Esophagus muscularis mucosa (tissue), 4 donors: ENCODE data around the gene ZNF384. TPM values are rescaled to one million over a fixed set of nuclear protein-coding genes. Genes with fewer than 3 reads are reported as not detected.
A peak's percentile ranks its signal among the peaks of the same experiment; 100 is the strongest.

Source experiments
- DNase-seq: peaks from one replicate; pipeline ENCODE4 v3.0.0-alpha.2; 2017; ENCODE audit errors: extremely low spot score
- H3K27ac ChIP-seq, 4 donors: fragments of 200-600 bp; sonication (generic); replicated peaks in 1 of 4; 1 replicate in 3 of 4; 2 replicates in 1 of 4; pipeline ENCODE4 v1.5.1; 2016 to 2019; ENCODE audit warnings: mild to moderate bottlenecking in 1 of 4
- H3K27me3 ChIP-seq, 4 donors: fragments of 200-600 bp; sonication (generic); one replicate each; pipeline versions ENCODE4 v1.5.1 to v1.6.0; 2016 to 2019
- H3K36me3 ChIP-seq, 4 donors: fragments of 200-600 bp; sonication (generic); one replicate each; pipeline ENCODE4 v1.5.1; 2016 to 2019
- H3K4me1 ChIP-seq, 4 donors: fragments of 200-600 bp; sonication (generic); one replicate each; pipeline ENCODE4 v1.5.1; 2016 to 2019
- H3K4me3 ChIP-seq, 4 donors: fragments of 200-600 bp; sonication (generic); 1 replicate in 2 of 4; 2 replicates in 2 of 4; pipeline ENCODE4 v1.5.1; 2016 to 2019; ENCODE audit warnings: mild to moderate bottlenecking in 4 of 4, moderate library complexity in 1 of 4
- H3K9me3 ChIP-seq, 4 donors: fragments of 200-600 bp; sonication (generic); 1 replicate in 3 of 4; 2 replicates in 1 of 4; pipeline ENCODE4 v1.5.1; 2016 to 2019
- EP300 ChIP-seq: sonication (generic); formaldehyde crosslinking; IDR thresholded peaks from one replicate; pipeline ENCODE4 v1.6.1; 2017; ENCODE audit warnings: antibody characterized with exemption
- POLR2A ChIP-seq: fragments of 450-650 bp; IDR thresholded peaks from one replicate; pipeline ENCODE4 v1.6.1; 2017; ENCODE audit warnings: antibody characterized with exemption, moderate library complexity, mild to moderate bottlenecking, low read depth
- POLR2AphosphoS5 ChIP-seq, 2 donors: sonication (generic); formaldehyde crosslinking; IDR thresholded peaks; one replicate each; pipeline ENCODE4 v1.6.1; 2017; ENCODE audit warnings: antibody characterized with exemption in 2 of 2
- WGBS: methylation state at CpG from one replicate; pipeline ENCODE4 v1.1.5; 2018; 5-methylcytosine and 5-hydroxymethylcytosine counted together
- intact Hi-C: fragments of 100-400 bp; cut with DNase I; formaldehyde crosslinking; loops from one replicate; pipeline ENCODE4 v1.15.1; 2023
- total RNA-seq, 4 donors: library from RNA; depleted of rRNA; stranded (reverse); fragments of >200 nt; gene quantifications; one replicate each; pipeline versions ENCODE4 v1.1.0 to v1.2.1, GENCODE V29; 2016
- TF ChIP-seq, protein P1 (sequence below), 3 experiments: fragments of 200-600 bp in 2 of 3; fragments of 450-650 bp in 1 of 3; sonication (generic) in 2 of 3; IDR thresholded peaks; one replicate each; pipeline ENCODE4 v1.5.1; 2017 to 2019; ENCODE audit warnings: antibody characterized with exemption in 3 of 3, mild to moderate bottlenecking in 2 of 3, moderate library complexity in 1 of 3

Gene ZNF384
- 10 to 100 TPM; 32.8 to 55.4 (median 41.0) TPM for total RNA-seq

GRCh38 chr12:6688999-6689882 lies at the start of gene ZNF384:
TSS of gene ZNF384 (minus strand) at chr12:6689375. CDS start at chr12:6679520, 9,855 bp downstream.
- Histone ChIP-seq H3K4me1 (peaks cover 42 to 53% (median 48%) of the 10 kb centered on the region in 4 donors), H3K27me3 (no peaks in the 10 kb centered on the region), H3K36me3 (peaks cover 0 to 4% (median 3%) of the 10 kb centered on the region in 4 donors), H3K4me3 (peak within 1 kb of the TSS; percentile 66 to 93 (median 84)), H3K9me3 (no peaks in the 10 kb centered on the region), H3K27ac (peak within 1 kb of the TSS; percentile 94 to 99 (median 97))
- intact Hi-C loops, result loop anchor here (2.0 to 5.0 kb wide), 2 partner anchors 26 to 72 kb away; partner anchors contain the start of gene ING4
- DNase-seq, result peak; percentile 99
- TF ChIP-seq, protein P1, sequence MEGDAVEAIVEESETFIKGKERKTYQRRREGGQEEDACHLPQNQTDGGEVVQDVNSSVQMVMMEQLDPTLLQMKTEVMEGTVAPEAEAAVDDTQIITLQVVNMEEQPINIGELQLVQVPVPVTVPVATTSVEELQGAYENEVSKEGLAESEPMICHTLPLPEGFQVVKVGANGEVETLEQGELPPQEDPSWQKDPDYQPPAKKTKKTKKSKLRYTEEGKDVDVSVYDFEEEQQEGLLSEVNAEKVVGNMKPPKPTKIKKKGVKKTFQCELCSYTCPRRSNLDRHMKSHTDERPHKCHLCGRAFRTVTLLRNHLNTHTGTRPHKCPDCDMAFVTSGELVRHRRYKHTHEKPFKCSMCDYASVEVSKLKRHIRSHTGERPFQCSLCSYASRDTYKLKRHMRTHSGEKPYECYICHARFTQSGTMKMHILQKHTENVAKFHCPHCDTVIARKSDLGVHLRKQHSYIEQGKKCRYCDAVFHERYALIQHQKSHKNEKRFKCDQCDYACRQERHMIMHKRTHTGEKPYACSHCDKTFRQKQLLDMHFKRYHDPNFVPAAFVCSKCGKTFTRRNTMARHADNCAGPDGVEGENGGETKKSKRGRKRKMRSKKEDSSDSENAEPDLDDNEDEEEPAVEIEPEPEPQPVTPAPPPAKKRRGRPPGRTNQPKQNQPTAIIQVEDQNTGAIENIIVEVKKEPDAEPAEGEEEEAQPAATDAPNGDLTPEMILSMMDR (IDR thresholded peaks at IDR 0.05), result peak in 2 of 3 experiments; percentile 21 to 27
- TF ChIP-seq POLR2AphosphoS5 (IDR thresholded peaks at IDR 0.05) (peak; percentile 76 to 88), POLR2A (no peak), EP300 (no peak)
- WGBS, result under 1% methylated on average over 39 of the region's 72 CpGs

DNA sequence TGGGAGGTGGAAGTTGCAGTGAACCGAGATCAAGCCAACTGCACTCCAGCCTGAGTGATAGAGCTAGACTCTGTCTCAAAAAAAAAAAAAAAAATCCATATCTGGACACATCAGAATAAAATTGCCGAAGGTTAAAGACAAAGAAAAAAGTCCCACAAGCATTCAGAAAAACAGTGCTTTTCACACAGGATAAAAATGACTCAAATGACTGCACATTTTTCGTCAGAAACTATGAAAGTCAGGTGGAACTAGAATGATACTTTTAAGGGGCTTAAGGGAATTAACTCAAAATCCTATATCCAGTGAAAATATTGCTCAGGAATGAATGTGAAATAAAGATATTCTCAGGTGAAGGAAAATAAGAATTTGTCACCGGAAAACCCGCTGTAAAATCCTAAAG lies 47.6 kb upstream of the ZNF384 start:
- no peak for DNase-seq
- Histone ChIP-seq H3K4me1 (peaks cover 7 to 13% (median 10%) of the 10 kb centered on the region in 4 donors), H3K27ac (peak overlapping the region in 1 of 4 donors; percentile 50), H3K4me3 (no peak overlapping the region), H3K27me3 (no peaks in the 10 kb centered on the region), H3K9me3 (no peaks in the 10 kb centered on the region), H3K36me3 (peaks cover 3 to 28% (median 16%) of the 10 kb centered on the region in 4 donors)
- 92% methylated on average over 5 of the region's 5 CpGs for WGBS
- TF ChIP-seq POLR2AphosphoS5 (IDR thresholded peaks at IDR 0.05), result no peak
- no peak for TF ChIP-seq POLR2A
- no peak for TF ChIP-seq EP300
- TF ChIP-seq, protein P1 (IDR thresholded peaks at IDR 0.05), result no peak
- intact Hi-C loops, result loop anchor here (5.0 kb wide), 1 partner anchor 41 kb away; no protein-coding TSS in a partner anchor

DNA sequence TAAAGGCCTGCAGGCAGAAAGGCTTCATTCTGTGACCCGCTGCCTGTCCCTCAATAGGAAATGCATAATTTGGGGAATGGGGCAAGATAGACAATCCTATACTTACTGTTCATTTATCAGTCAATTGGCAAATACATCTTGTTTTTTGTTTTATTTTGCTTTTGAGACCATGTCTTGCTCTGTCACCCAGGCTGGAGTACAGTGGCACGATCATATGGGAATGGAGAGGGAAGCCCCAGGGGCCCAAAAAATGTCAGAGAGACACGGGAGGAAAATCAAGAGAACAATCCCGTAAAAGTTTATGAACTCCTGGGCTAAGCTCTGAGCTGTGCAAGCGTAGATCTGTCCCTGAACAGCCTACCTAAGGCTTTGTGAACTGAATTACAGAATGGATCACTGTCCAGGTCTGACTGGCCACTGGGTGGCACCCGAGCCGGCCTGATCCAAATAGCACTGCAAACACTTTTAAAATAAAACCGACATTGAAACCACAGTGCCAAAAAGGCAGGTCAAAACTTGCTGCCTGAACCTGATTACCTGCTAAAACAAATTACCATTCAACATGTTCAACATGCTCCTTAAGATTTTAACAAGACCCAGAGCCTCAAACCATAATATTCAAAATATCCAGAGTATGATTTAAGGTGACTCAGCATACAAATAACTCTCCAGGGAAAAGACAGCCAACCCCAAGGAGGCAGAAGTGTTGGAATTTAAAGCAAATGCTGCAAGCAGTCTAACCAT lies 46.4 kb upstream of the ZNF384 start:
- no peaks in the 10 kb centered on the region for H3K27me3 ChIP-seq
- intact Hi-C loops, result loop anchor here (5.0 kb wide), 1 partner anchor 42 kb away; no protein-coding TSS in a partner anchor
- WGBS, result 43% methylated on average over 8 of the region's 8 CpGs

More for the DNA sequence above, 46.4 kb upstream of the ZNF384 start:
- H3K27ac ChIP-seq, result peak overlapping the region; percentile 17 to 54 (median 48)
- peaks cover 14 to 39% (median 27%) of the 10 kb centered on the region in 4 donors for H3K36me3 ChIP-seq
- TF ChIP-seq POLR2AphosphoS5 (IDR thresholded peaks at IDR 0.05), result peak in 1 of 2 donors; percentile 60
- TF ChIP-seq EP300, result no peak
- TF ChIP-seq, protein P1 (IDR thresholded peaks at IDR 0.05), result peak; percentile 76 to 78 (median 77)
- no peaks in the 10 kb centered on the region for H3K9me3 ChIP-seq
- peaks cover 7 to 13% (median 10%) of the 10 kb centered on the region in 4 donors for H3K4me1 ChIP-seq
- H3K4me3 ChIP-seq, result no peak overlapping the region
- DNase-seq, result no peak
